GM23338 (cell line): ENCODE results near the gene DOCK3. TPM values are rescaled to one million over a fixed set of nuclear protein-coding genes. Genes with fewer than 3 reads are reported as not detected.

Experiments used
- ATAC-seq: fragments of 200-7000 bp; cut with Tn5 transposase; 3 replicates; pipeline ENCODE4 v1.9.1; 2020
- DNase-seq: peaks from one replicate; pipeline ENCODE4 v3.0.0-alpha.2; 2015; ENCODE audit warnings: low spot score
- H2AFZ ChIP-seq: fragments of 200-600 bp; sonication (generic); 2 replicates; pipeline ENCODE4 v1.8.0; 2016; ENCODE audit warnings: antibody characterized with exemption, mild to moderate bottlenecking, moderate library complexity
- H3F3A ChIP-seq: fragments of 200-600 bp; sonication (generic); replicated peaks from 2 replicates; pipeline ENCODE4 v1.8.0; 2017; ENCODE audit warnings: antibody characterized with exemption, mixed run types, low read depth
- H3K27ac ChIP-seq: fragments of 200-600 bp; sonication (generic); 2 replicates; pipeline ENCODE4 v1.6.1; 2016; ENCODE audit warnings: low read depth
- H3K27me3 ChIP-seq: fragments of 200-600 bp; sonication (generic); 2 replicates; pipeline ENCODE4 v1.8.0; 2016; ENCODE audit warnings: mild to moderate bottlenecking, mixed run types, moderate library complexity; ENCODE audit not compliant: insufficient read depth
- H3K36me3 ChIP-seq: fragments of 200-600 bp; sonication (generic); 2 replicates; pipeline ENCODE4 v1.8.0; 2016; ENCODE audit warnings: mild to moderate bottlenecking; ENCODE audit not compliant: insufficient read depth
- H3K4me1 ChIP-seq: fragments of 200-600 bp; sonication (generic); 2 replicates; pipeline ENCODE4 v1.8.0; 2016; ENCODE audit warnings: mild to moderate bottlenecking, moderate library complexity; ENCODE audit not compliant: insufficient read depth
- H3K4me2 ChIP-seq: fragments of 200-600 bp; sonication (generic); 2 replicates; pipeline ENCODE4 v1.7.1; 2017; ENCODE audit warnings: mixed run types
- H3K4me3 ChIP-seq: fragments of 200-600 bp; sonication (generic); 2 replicates; pipeline ENCODE4 v1.6.1; 2016; ENCODE audit warnings: mixed run types
- H3K79me2 ChIP-seq: fragments of 200-600 bp; sonication (generic); replicated peaks from 2 replicates; pipeline ENCODE4 v1.8.0; 2017; ENCODE audit warnings: mild to moderate bottlenecking; ENCODE audit not compliant: insufficient read depth
- H3K9me2 ChIP-seq: fragments of 200-600 bp; sonication (generic); 2 replicates; pipeline ENCODE4 v1.8.0; 2017; ENCODE audit not compliant: insufficient read depth
- H4K20me1 ChIP-seq: fragments of 200-600 bp; sonication (generic); replicated peaks from 2 replicates; pipeline ENCODE4 v1.8.0; 2017; ENCODE audit warnings: mild to moderate bottlenecking; ENCODE audit not compliant: insufficient read depth
- H3K27ac Mint-ChIP-seq: 2 replicates; pipeline ENCODE4 v1.8.0; 2020; ENCODE audit warnings: inconsistent platforms, mild to moderate bottlenecking, moderate library complexity, mixed read lengths
- H3K27me3 Mint-ChIP-seq: 3 replicates; pipeline ENCODE4 v1.8.0; 2022; ENCODE audit warnings: low read depth, mild to moderate bottlenecking, moderate library complexity, mixed read lengths, inconsistent platforms; ENCODE audit not compliant: insufficient read depth, poor library complexity
- H3K36me3 Mint-ChIP-seq: 3 replicates; pipeline ENCODE4 v1.8.0; 2021; ENCODE audit warnings: low read depth, mild to moderate bottlenecking, inconsistent platforms, moderate library complexity, mixed read lengths
- H3K4me1 Mint-ChIP-seq: 3 replicates; pipeline ENCODE4 v1.8.0; 2020; ENCODE audit warnings: mild to moderate bottlenecking, inconsistent platforms, mixed read lengths
- H3K4me3 Mint-ChIP-seq: 3 replicates; pipeline ENCODE4 v1.8.0; 2021; ENCODE audit warnings: moderate library complexity, mild to moderate bottlenecking, inconsistent platforms, mixed read lengths
- H3K9me3 Mint-ChIP-seq: 3 replicates; pipeline ENCODE4 v1.8.0; 2020; ENCODE audit warnings: moderate library complexity, mild to moderate bottlenecking, inconsistent platforms, mixed read lengths
- POLR2AphosphoS5 ChIP-seq: IDR thresholded peaks from 2 replicates; pipeline ENCODE4 v1.6.1; 2016; ENCODE audit warnings: antibody characterized with exemption, low read depth
- long read RNA-seq: library from polyadenylated mRNA; unstranded; transcript quantifications from one replicate; pipeline ENCODE4 v2.0.0, GENCODE V29; 2020; ENCODE audit not compliant: unreplicated experiment
- polyA plus RNA-seq: library from polyadenylated mRNA; unstranded; fragments of >200 nt; fragmentation: Nextera tagmentation; extraction: Ambion mirVana; gene quantifications from 2 replicates; pipeline ENCODE4 v1.2.1, GENCODE V29; 2016
- total RNA-seq: library from RNA; depleted of rRNA; stranded (reverse); fragments of >200 nt; shearing (Covaris generic); gene quantifications from 2 replicates; pipeline ENCODE4 v1.2.3, GENCODE V29; 2014; rRNA removed
- TF ChIP-seq, protein P1 (sequence below), 2 experiments: fragments of 200-600 bp in 1 of 2; sonication (generic) in 1 of 2; conservative IDR thresholded peaks; 2 replicates each; pipeline versions ENCODE4 v1.5.1 to v1.6.1; 2016 to 2017; ENCODE audit warnings: antibody characterized with exemption in 2 of 2, low read depth in 2 of 2, mild to moderate bottlenecking in 2 of 2, moderate library complexity in 1 of 2
- TF ChIP-seq, protein P2 (sequence below): IDR thresholded peaks from one replicate; pipeline ENCODE4 v1.6.1; 2018; ENCODE audit warnings: antibody characterized with exemption; ENCODE audit not compliant: unreplicated experiment

The DOCK3 gene, protein sequence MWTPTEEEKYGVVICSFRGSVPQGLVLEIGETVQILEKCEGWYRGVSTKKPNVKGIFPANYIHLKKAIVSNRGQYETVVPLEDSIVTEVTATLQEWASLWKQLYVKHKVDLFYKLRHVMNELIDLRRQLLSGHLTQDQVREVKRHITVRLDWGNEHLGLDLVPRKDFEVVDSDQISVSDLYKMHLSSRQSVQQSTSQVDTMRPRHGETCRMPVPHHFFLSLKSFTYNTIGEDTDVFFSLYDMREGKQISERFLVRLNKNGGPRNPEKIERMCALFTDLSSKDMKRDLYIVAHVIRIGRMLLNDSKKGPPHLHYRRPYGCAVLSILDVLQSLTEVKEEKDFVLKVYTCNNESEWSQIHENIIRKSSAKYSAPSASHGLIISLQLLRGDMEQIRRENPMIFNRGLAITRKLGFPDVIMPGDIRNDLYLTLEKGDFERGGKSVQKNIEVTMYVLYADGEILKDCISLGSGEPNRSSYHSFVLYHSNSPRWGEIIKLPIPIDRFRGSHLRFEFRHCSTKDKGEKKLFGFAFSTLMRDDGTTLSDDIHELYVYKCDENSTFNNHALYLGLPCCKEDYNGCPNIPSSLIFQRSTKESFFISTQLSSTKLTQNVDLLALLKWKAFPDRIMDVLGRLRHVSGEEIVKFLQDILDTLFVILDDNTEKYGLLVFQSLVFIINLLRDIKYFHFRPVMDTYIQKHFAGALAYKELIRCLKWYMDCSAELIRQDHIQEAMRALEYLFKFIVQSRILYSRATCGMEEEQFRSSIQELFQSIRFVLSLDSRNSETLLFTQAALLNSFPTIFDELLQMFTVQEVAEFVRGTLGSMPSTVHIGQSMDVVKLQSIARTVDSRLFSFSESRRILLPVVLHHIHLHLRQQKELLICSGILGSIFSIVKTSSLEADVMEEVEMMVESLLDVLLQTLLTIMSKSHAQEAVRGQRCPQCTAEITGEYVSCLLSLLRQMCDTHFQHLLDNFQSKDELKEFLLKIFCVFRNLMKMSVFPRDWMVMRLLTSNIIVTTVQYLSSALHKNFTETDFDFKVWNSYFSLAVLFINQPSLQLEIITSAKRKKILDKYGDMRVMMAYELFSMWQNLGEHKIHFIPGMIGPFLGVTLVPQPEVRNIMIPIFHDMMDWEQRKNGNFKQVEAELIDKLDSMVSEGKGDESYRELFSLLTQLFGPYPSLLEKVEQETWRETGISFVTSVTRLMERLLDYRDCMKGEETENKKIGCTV (N-terminal part only)
- total RNA-seq (5.6 and 6.1 TPM in 2 replicates), polyA plus RNA-seq (2.2 and 2.4 TPM in 2 replicates)
- long read RNA-seq, partial matches to known transcripts: 0 of 4 reads
- long read RNA-seq, other reads (novel, unspliced or antisense): 4 of 4 reads

DNA sequence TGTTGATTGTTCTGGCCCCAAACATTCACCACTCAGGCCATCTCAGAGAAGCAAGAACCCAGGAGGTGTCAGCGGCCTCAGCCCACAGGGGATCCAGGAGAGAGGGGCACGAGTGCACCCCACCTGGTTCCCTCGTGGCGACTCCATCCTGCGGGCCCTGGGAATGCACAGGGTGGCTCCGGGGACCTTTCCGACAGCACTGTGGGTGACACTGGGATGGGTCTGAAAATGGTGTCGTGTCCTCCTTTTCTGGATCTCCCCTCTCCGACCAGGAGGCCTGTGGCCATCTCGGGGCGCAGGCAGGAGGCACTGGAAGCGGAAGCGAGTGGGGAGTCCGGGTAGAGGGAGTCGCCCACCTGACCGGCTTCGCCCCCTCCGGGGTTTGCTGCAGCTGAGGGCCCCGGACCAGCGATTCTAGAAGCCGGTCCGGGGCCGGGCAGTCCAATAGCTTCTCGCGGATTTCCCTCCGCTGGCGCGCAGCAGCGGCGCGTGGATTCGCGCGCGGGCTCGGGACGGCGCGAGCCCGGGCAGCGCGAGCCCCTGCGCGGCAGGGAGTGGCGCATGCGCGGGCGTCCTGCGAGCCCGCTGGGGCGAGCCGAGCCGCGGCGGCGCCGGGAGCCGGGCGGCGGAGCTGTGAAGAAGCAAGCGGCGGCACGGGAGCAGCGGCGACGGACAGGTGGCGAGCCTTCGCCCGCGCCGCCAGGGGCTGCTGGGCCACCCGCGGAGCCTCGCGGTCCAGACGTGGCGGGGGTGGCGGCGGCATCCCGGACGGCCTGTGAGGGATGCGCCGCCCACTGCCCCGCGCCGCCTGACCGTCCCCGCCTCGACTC lies at the start of gene DOCK3:
Gene DOCK3 (plus strand): TSS at position 579 of the 830 bp plus-strand sequence. CDS start 337 bp downstream, outside the sequence.
- Histone ChIP-seq H3K27ac (no peak within 1 kb of the TSS), H3K36me3 (no peaks in the 10 kb centered on the region), H3K4me2 (peak within 1 kb of the TSS; percentile 87), H3F3A (no peaks in the 10 kb centered on the region; the same call in 1 of the 2 replicates), H4K20me1 (no peaks in the 10 kb centered on the region; the same call in 1 of the 2 replicates), H2AFZ (peak within 1 kb of the TSS; percentile 93), H3K9me2 (no peaks in the 10 kb centered on the region), H3K4me1 (peaks cover 21% of the 10 kb centered on the region), H3K79me2 (peaks cover 33% of the 10 kb centered on the region), H3K27me3 (peaks cover 25% of the 10 kb centered on the region), H3K4me3 (peak within 1 kb of the TSS; percentile 64)
- Mint-ChIP-seq H3K27me3 (peaks cover 24% of the 10 kb centered on the region), H3K27ac (no peak within 1 kb of the TSS), H3K36me3 (peaks cover 4% of the 10 kb centered on the region; the same call in 1 of the 3 replicates), H3K4me1 (peaks cover 16% of the 10 kb centered on the region), H3K4me3 (peak within 1 kb of the TSS; percentile 75), H3K9me3 (no peaks in the 10 kb centered on the region; the same call in 2 of the 3 replicates)
- TF ChIP-seq, protein P1, sequence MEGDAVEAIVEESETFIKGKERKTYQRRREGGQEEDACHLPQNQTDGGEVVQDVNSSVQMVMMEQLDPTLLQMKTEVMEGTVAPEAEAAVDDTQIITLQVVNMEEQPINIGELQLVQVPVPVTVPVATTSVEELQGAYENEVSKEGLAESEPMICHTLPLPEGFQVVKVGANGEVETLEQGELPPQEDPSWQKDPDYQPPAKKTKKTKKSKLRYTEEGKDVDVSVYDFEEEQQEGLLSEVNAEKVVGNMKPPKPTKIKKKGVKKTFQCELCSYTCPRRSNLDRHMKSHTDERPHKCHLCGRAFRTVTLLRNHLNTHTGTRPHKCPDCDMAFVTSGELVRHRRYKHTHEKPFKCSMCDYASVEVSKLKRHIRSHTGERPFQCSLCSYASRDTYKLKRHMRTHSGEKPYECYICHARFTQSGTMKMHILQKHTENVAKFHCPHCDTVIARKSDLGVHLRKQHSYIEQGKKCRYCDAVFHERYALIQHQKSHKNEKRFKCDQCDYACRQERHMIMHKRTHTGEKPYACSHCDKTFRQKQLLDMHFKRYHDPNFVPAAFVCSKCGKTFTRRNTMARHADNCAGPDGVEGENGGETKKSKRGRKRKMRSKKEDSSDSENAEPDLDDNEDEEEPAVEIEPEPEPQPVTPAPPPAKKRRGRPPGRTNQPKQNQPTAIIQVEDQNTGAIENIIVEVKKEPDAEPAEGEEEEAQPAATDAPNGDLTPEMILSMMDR (conservative IDR thresholded peaks at IDR 0.05; ENCODE audit: low read depth in 2 of 2): 0 out of 4 replicates have a peak, but pooled peaks of 1 of the 2 experiments have one; percentile 0
- TF ChIP-seq POLR2AphosphoS5: peak; percentile 32
- TF ChIP-seq, protein P2, sequence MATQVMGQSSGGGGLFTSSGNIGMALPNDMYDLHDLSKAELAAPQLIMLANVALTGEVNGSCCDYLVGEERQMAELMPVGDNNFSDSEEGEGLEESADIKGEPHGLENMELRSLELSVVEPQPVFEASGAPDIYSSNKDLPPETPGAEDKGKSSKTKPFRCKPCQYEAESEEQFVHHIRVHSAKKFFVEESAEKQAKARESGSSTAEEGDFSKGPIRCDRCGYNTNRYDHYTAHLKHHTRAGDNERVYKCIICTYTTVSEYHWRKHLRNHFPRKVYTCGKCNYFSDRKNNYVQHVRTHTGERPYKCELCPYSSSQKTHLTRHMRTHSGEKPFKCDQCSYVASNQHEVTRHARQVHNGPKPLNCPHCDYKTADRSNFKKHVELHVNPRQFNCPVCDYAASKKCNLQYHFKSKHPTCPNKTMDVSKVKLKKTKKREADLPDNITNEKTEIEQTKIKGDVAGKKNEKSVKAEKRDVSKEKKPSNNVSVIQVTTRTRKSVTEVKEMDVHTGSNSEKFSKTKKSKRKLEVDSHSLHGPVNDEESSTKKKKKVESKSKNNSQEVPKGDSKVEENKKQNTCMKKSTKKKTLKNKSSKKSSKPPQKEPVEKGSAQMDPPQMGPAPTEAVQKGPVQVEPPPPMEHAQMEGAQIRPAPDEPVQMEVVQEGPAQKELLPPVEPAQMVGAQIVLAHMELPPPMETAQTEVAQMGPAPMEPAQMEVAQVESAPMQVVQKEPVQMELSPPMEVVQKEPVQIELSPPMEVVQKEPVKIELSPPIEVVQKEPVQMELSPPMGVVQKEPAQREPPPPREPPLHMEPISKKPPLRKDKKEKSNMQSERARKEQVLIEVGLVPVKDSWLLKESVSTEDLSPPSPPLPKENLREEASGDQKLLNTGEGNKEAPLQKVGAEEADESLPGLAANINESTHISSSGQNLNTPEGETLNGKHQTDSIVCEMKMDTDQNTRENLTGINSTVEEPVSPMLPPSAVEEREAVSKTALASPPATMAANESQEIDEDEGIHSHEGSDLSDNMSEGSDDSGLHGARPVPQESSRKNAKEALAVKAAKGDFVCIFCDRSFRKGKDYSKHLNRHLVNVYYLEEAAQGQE: no peak
- ATAC-seq (peak; percentile 59), DNase-seq (peak; percentile 83)
